H1 (cell line): ENCODE measurements around the gene ARID5B. TPM values are rescaled to one million over a fixed set of nuclear protein-coding genes. Genes with fewer than 3 reads are reported as not detected.

ENCODE experiments used
- CTCF ChIA-PET: fragments of 300-600 bp; sonication (Branson Sonifier 250); formaldehyde crosslinking; loops from one replicate; lab custom pipeline; 2021; ENCODE audit not compliant: partially characterized antibody; lab: Charles Lee
- POLR2A ChIA-PET: fragments of 300-600 bp; sonication (Branson Sonifier 250); formaldehyde crosslinking; loops from one replicate; lab custom pipeline; 2021; ENCODE audit warnings: inconsistent platforms; ENCODE audit not compliant: partially characterized antibody; lab: Charles Lee
- DNase-seq, 2 experiments: peaks; one replicate each; pipeline versions ENCODE4 v3.0.0 to v3.0.0-alpha.2; 2010 to 2022; ENCODE audit warnings: low spot score in 2 of 2, low read depth in 1 of 2, mixed read lengths in 1 of 2
- FAIRE-seq: peaks from 2 replicates; lab custom pipeline; 2011; peaks lifted over from hg19 to GRCh38; lab: Jason Lieb, UNC
- H2AFZ ChIP-seq: 2 replicates; pipeline ENCODE4 v1.8.1; 2012; ENCODE audit warnings: low read length, inconsistent platforms
- H2AK5ac ChIP-seq: 2 replicates; pipeline ENCODE4 v1.6.1; 2013; ENCODE audit warnings: low read depth, low read length
- H2BK120ac ChIP-seq: replicated peaks from 2 replicates; pipeline ENCODE3; 2013; ENCODE audit warnings: low read depth, low read length, inconsistent platforms
- H2BK12ac ChIP-seq: 2 replicates; pipeline ENCODE4 v1.6.1; 2013; ENCODE audit warnings: low read depth, low read length
- H2BK15ac ChIP-seq: 2 replicates; pipeline ENCODE4 v1.6.1; 2013; ENCODE audit warnings: low read length
- H2BK20ac ChIP-seq: 2 replicates; pipeline ENCODE4 v1.6.1; 2013; ENCODE audit warnings: low read length
- H2BK5ac ChIP-seq: 2 replicates; pipeline ENCODE4 v1.6.1; 2013; ENCODE audit warnings: low read depth, low read length
- H3K14ac ChIP-seq: 2 replicates; pipeline ENCODE4 v1.6.1; 2013; ENCODE audit warnings: inconsistent platforms; ENCODE audit not compliant: insufficient read length
- H3K18ac ChIP-seq: 2 replicates; pipeline ENCODE4 v1.6.1; 2013; ENCODE audit warnings: low read length; ENCODE audit errors: extremely low read depth
- H3K23ac ChIP-seq: 2 replicates; pipeline ENCODE4 v1.6.1; 2013; ENCODE audit warnings: inconsistent platforms; ENCODE audit not compliant: insufficient read length
- H3K23me2 ChIP-seq: 2 replicates; pipeline ENCODE4 v1.6.1; 2013; ENCODE audit warnings: low read depth, low read length
- H3K27ac ChIP-seq: 2 replicates; pipeline ENCODE4 v1.6.1; 2011; ENCODE audit warnings: low read depth, low read length, inconsistent platforms
- H3K27me3 ChIP-seq, 4 experiments: replicated peaks in 1 of 4; 1 replicate in 1 of 4; 2 replicates in 3 of 4; pipeline versions ENCODE4 v1.6.1 to v1.8.1; 2011 to 2013; ENCODE audit warnings: low read length in 3 of 4, mild to moderate bottlenecking in 3 of 4, inconsistent platforms in 2 of 4, mixed read lengths in 2 of 4, moderate library complexity in 1 of 4; ENCODE audit not compliant: control insufficient read depth in 3 of 4, insufficient read depth in 3 of 4; ENCODE audit errors: extremely low read depth in 1 of 4
- H3K36me3 ChIP-seq, 4 experiments: 2 replicates each; pipeline versions ENCODE4 v1.6.1 to v1.8.1; 2011 to 2013; ENCODE audit warnings: mild to moderate bottlenecking in 4 of 4, low read length in 3 of 4, moderate library complexity in 2 of 4, control low read depth in 1 of 4, inconsistent platforms in 1 of 4; ENCODE audit not compliant: insufficient read depth in 4 of 4, control insufficient read depth in 2 of 4
- H3K4ac ChIP-seq: replicated peaks from 2 replicates; pipeline ENCODE3; 2013; ENCODE audit warnings: low read length, low read depth, mixed read lengths, inconsistent platforms; ENCODE audit not compliant: insufficient read length
- H3K4me1 ChIP-seq, 4 experiments: replicated peaks in 1 of 4; 1 replicate in 1 of 4; 2 replicates in 3 of 4; pipeline versions ENCODE4 v1.6.1 to v1.8.1; 2011 to 2013; ENCODE audit warnings: low read length in 3 of 4, inconsistent platforms in 2 of 4, mixed read lengths in 1 of 4; ENCODE audit not compliant: insufficient read depth in 4 of 4, control insufficient read depth in 3 of 4
- H3K4me2 ChIP-seq, 2 experiments: 2 replicates each; pipeline versions ENCODE4 v1.6.1 to v1.8.1; 2011 to 2013; ENCODE audit warnings: low read depth in 2 of 2, low read length in 2 of 2, control low read depth in 1 of 2, inconsistent platforms in 1 of 2, mild to moderate bottlenecking in 1 of 2; ENCODE audit not compliant: insufficient read depth in 1 of 2
- H3K4me3 ChIP-seq, 4 experiments: fragments of 200-600, 300-600 bp in 1 of 4; sonication (generic), shearing (Covaris generic), sonication (Bioruptor Twin) in 1 of 4; 2 replicates each; pipeline versions ENCODE4 v1.5.1 to v1.8.1; 2011 to 2016; ENCODE audit warnings: low read length in 4 of 4, low read depth in 3 of 4, control low read depth in 2 of 4, inconsistent platforms in 2 of 4, mild to moderate bottlenecking in 2 of 4, mixed read lengths in 1 of 4, moderate library complexity in 1 of 4; ENCODE audit not compliant: insufficient read depth in 2 of 4; ENCODE audit errors: extremely low read depth in 1 of 4
- H3K56ac ChIP-seq: replicated peaks from 2 replicates; pipeline ENCODE3; 2013; ENCODE audit warnings: low read depth, mild to moderate bottlenecking, mixed read lengths, low read length, inconsistent platforms; ENCODE audit not compliant: insufficient read length
- H3K79me1 ChIP-seq: 2 replicates; pipeline ENCODE4 v1.6.1; 2013; ENCODE audit warnings: low read depth, low read length, control low read depth
- H3K79me2 ChIP-seq, 2 experiments: 2 replicates each; pipeline versions ENCODE4 v1.6.1 to v1.8.1; 2012 to 2013; ENCODE audit warnings: low read length in 2 of 2, mild to moderate bottlenecking in 2 of 2, inconsistent platforms in 1 of 2; ENCODE audit not compliant: insufficient read depth in 2 of 2, control insufficient read depth in 1 of 2
- H3K9ac ChIP-seq, 4 experiments: replicated peaks in 1 of 4; 1 replicate in 1 of 4; 2 replicates in 3 of 4; pipeline versions ENCODE4 v1.6.1 to v1.8.1; 2011 to 2013; ENCODE audit warnings: low read depth in 3 of 4, low read length in 3 of 4, control low read depth in 2 of 4, mild to moderate bottlenecking in 2 of 4, moderate library complexity in 2 of 4, inconsistent platforms in 1 of 4; ENCODE audit errors: extremely low read depth in 1 of 4
- H3K9me3 ChIP-seq, 2 experiments: 2 replicates each; pipeline versions ENCODE4 v1.6.1 to v1.8.1; 2012 to 2013; ENCODE audit warnings: mild to moderate bottlenecking in 2 of 2, moderate library complexity in 2 of 2, control low read depth in 1 of 2, inconsistent platforms in 1 of 2, low read depth in 1 of 2, low read length in 1 of 2, mixed read lengths in 1 of 2; ENCODE audit not compliant: insufficient read depth in 2 of 2
- H4K20me1 ChIP-seq, 2 experiments: replicated peaks in 1 of 2; 2 replicates each; pipeline versions ENCODE3 to v1.8.1; 2011 to 2013; ENCODE audit warnings: inconsistent platforms in 2 of 2, low read length in 2 of 2, mild to moderate bottlenecking in 1 of 2; ENCODE audit not compliant: insufficient read depth in 2 of 2, control insufficient read depth in 1 of 2
- H4K5ac ChIP-seq: 2 replicates; pipeline ENCODE4 v1.6.1; 2013; ENCODE audit warnings: low read length, low read depth, mixed read lengths, inconsistent platforms; ENCODE audit not compliant: insufficient read length
- H4K8ac ChIP-seq: 2 replicates; pipeline ENCODE4 v1.8.0; 2013; ENCODE audit warnings: mild to moderate bottlenecking, moderate library complexity, low read length, inconsistent platforms; ENCODE audit not compliant: insufficient read depth; ENCODE audit errors: extremely low read depth
- H4K91ac ChIP-seq: replicated peaks from 2 replicates; pipeline ENCODE3; 2013; ENCODE audit warnings: low read length, mixed read lengths, inconsistent platforms; ENCODE audit not compliant: insufficient read length
- BACH1 ChIP-seq: IDR thresholded peaks from 2 replicates; pipeline ENCODE4 v1.6.1; 2012; ENCODE audit warnings: low read length, improper control_type of control experiment
- KDM1A ChIP-seq: fragments of 200-600, 300-600 bp; sonication (generic); IDR thresholded peaks from 2 replicates; pipeline ENCODE4 v1.7.1; 2016; ENCODE audit warnings: mild to moderate bottlenecking, low read length, borderline replicate concordance
- POU5F1 ChIP-seq: IDR thresholded peaks from 2 replicates; pipeline ENCODE4 v1.6.1; 2011; ENCODE audit warnings: low read depth, mild to moderate bottlenecking, low read length, moderate library complexity
- SIRT6 ChIP-seq: IDR thresholded peaks from one replicate; pipeline ENCODE4 v1.7.1; 2012; ENCODE audit warnings: low read length, inconsistent platforms
- WGBS, 2 experiments: shearing (Covaris generic) in 1 of 2; methylation state at CpG; one replicate each; pipeline versions ENCODE4 v1.1.6 to v1.1.7; 2013 to 2015; ENCODE audit warnings: low lambda C conversion rate in 2 of 2, mixed read lengths in 2 of 2, inconsistent platforms in 1 of 2, low coverage in 1 of 2, missing lambda C conversion rate in 1 of 2; ENCODE audit not compliant: insufficient replicate concordance in 2 of 2, insufficient coverage in 1 of 2, insufficient read length in 1 of 2; ENCODE audit errors: extremely low coverage in 1 of 2, missing lambda C conversion rate in 1 of 2; 5-methylcytosine and 5-hydroxymethylcytosine counted together
- polyA plus RNA-seq, 7 experiments: library from polyadenylated mRNA; depleted of rRNA in 3 of 7; stranded (reverse) in 5 of 7; unstranded in 2 of 7; fragments of >200 nt in 5 of 7; fragments of 200-250 nt in 2 of 7; gene quantifications; 1 replicate in 5 of 7; 2 replicates in 1 of 7; 4 replicates in 1 of 7; pipeline versions ENCODE4 v1.2.1 to v1.2.3, GENCODE V29; 2011 to 2013; ENCODE audit warnings: missing spikeins in 2 of 7, mixed read lengths in 2 of 7
- total RNA-seq: library from RNA; stranded (reverse); fragmentation: NEBNext Ultra II Directional; extraction: Animal tissue kit (Norgen Biotek cat#: 25700); gene quantifications from 2 replicates; pipeline ENCODE4 v1.2.1, GENCODE V29; 2021

ARID5B gene
- total and polyA plus RNA-seq, 2 of the 8 experiments (the other 6 are each of a cell fraction or from before 2014, with no cell fraction given), result 0.21 to 1.1 TPM

DNA sequence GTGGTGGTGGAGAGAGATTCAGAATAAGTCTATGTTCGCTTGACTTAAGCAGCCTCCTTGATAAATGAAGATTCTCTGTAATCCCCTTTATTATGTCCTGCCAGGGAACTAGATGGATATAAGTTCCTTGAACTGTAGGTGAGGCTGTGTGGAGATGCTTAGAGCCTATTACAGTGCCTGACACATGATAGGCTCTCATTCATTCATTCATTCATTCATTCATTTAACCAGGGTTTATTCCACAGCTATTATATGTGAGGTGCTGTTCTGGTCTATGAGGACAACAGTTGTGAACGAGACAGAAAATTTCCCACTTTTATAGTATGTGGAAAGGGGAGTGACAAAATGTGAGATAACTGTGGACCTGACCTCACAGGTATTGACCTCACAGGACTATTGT, 105.6 kb downstream of the ARID5B start:
- Histone ChIP-seq H3K9ac (no peak overlapping the region), H3K27me3 (no peaks in the 10 kb centered on the region), H4K5ac (no peak overlapping the region), H3K18ac (no peak overlapping the region), H2BK5ac (no peak overlapping the region), H3K9me3 (no peaks in the 10 kb centered on the region), H3K23me2 (no peaks in the 10 kb centered on the region; the same call in 1 of the 2 replicates), H3K79me1 (no peaks in the 10 kb centered on the region), H3K4me2 (no peak overlapping the region), H2BK15ac (no peak overlapping the region), H4K8ac (no peak overlapping the region), H2BK20ac (no peak overlapping the region), H2AK5ac (no peak overlapping the region), H2BK12ac (no peak overlapping the region), H3K56ac (no peak overlapping the region), H3K4me1 (no peaks in the 10 kb centered on the region), H3K4me3 (no peak overlapping the region), H4K20me1 (no peaks in the 10 kb centered on the region), H3K27ac (no peak overlapping the region), H3K14ac (no peak overlapping the region), H3K4ac (no peak overlapping the region), H3K36me3 (no peaks in the 10 kb centered on the region), H2AFZ (no peak overlapping the region), H3K23ac (no peak overlapping the region), H2BK120ac (no peak overlapping the region), H4K91ac (no peak overlapping the region), H3K79me2 (no peaks in the 10 kb centered on the region)
- ChIA-PET CTCF (interaction anchor here (0.6 to 1.8 kb wide), 3 partner anchors 172 to 238 kb away, joined by 3 to 5 read pairs (median 3); no protein-coding TSS in a partner anchor), POLR2A (no interaction called here)
- DNase-seq (no peak), FAIRE-seq (no peak)
- 89% methylated on average over 2 of the region's 2 CpGs; no CpG with 5 or more reads in 1 of the 2 experiments for WGBS, 2 experiments
- TF ChIP-seq BACH1 (no peak), KDM1A (no peak), SIRT6 (no peak), POU5F1 (no peak)
